SK-N-SH (cell line): ENCODE results near the gene FUNDC2. TPM values are rescaled to one million over a fixed set of nuclear protein-coding genes. Genes with fewer than 3 reads are reported as not detected.

Experiments used
- CTCF ChIA-PET: fragments of 300-600, 350-600 bp; formaldehyde crosslinking; extraction: SDS; loops from one replicate; lab custom pipeline; 2021; lab: Yijun Ruan, JAX
- POLR2A ChIA-PET: fragments of 350-600 bp; sonication (Branson Sonifier 250); formaldehyde crosslinking; extraction: SDS; loops from one replicate; lab custom pipeline; 2020; ENCODE audit warnings: antibody characterized with exemption, inconsistent platforms; lab: Yijun Ruan, JAX
- DNase-seq: peaks from one replicate; pipeline ENCODE4 v3.0.0; 2012
- H2AFZ ChIP-seq: fragments of 200-600 bp; sonication (generic); 2 replicates; pipeline ENCODE4 v1.8.1; 2016; ENCODE audit warnings: antibody characterized with exemption, mild to moderate bottlenecking, low read depth
- H3F3A ChIP-seq: fragments of 200-600 bp; sonication (generic); replicated peaks from 2 replicates; pipeline ENCODE3; 2016; ENCODE audit warnings: antibody characterized with exemption, mild to moderate bottlenecking; ENCODE audit not compliant: insufficient read depth
- H3K27ac ChIP-seq, 2 experiments: fragments of 200-500 bp in 1 of 2; fragments of 200-600 bp in 1 of 2; sonication (Bioruptor generic) in 1 of 2; sonication (generic), shearing (Covaris generic) in 1 of 2; 2 replicates each; pipeline versions ENCODE4 v1.5.1 to v1.6.1; 2014 to 2016; ENCODE audit warnings: low read depth in 2 of 2, inconsistent platforms in 1 of 2, low read length in 1 of 2, mild to moderate bottlenecking in 1 of 2, mixed read lengths in 1 of 2
- H3K27me3 ChIP-seq: fragments of 200-600 bp; sonication (generic), shearing (Covaris generic); 2 replicates; pipeline ENCODE4 v1.6.1; 2016; ENCODE audit warnings: mixed run types; ENCODE audit not compliant: insufficient read depth
- H3K36me3 ChIP-seq, 2 experiments: fragments of 200-500 bp in 1 of 2; fragments of 200-600 bp in 1 of 2; sonication (Bioruptor generic) in 1 of 2; sonication (generic) in 1 of 2; replicated peaks in 1 of 2; 2 replicates each; pipeline versions ENCODE3 to v1.5.1; 2014 to 2016; ENCODE audit warnings: low read length in 1 of 2, mild to moderate bottlenecking in 1 of 2; ENCODE audit not compliant: insufficient read depth in 2 of 2, control insufficient read depth in 1 of 2
- H3K4me1 ChIP-seq, 2 experiments: fragments of 200-500 bp in 1 of 2; fragments of 200-600 bp in 1 of 2; sonication (Bioruptor generic) in 1 of 2; sonication (generic), shearing (Covaris generic) in 1 of 2; 2 replicates each; pipeline versions ENCODE4 v1.5.1 to v1.6.1; 2014 to 2016; ENCODE audit warnings: low read depth in 1 of 2, low read length in 1 of 2, mixed run types in 1 of 2; ENCODE audit not compliant: insufficient read depth in 2 of 2, control insufficient read depth in 1 of 2
- H3K4me2 ChIP-seq: fragments of 200-600 bp; sonication (generic), shearing (Covaris generic); 2 replicates; pipeline ENCODE4 v1.6.1; 2017; ENCODE audit warnings: mixed run types
- H3K4me3 ChIP-seq, 2 experiments: fragments of 200-500 bp in 1 of 2; fragments of 200-600 bp in 1 of 2; sonication (Bioruptor generic) in 1 of 2; sonication (generic), shearing (Covaris generic) in 1 of 2; 2 replicates each; pipeline versions ENCODE4 v1.5.1 to v1.8.1; 2014 to 2016; ENCODE audit warnings: low read depth in 2 of 2, inconsistent platforms in 1 of 2, low read length in 1 of 2, mild to moderate bottlenecking in 1 of 2, mixed read lengths in 1 of 2, moderate library complexity in 1 of 2
- H3K79me2 ChIP-seq: fragments of 200-600 bp; sonication (generic); 2 replicates; pipeline ENCODE4 v1.8.1; 2017; ENCODE audit warnings: mild to moderate bottlenecking; ENCODE audit not compliant: insufficient read depth
- H3K9ac ChIP-seq: fragments of 200-600 bp; sonication (generic); 2 replicates; pipeline ENCODE4 v1.6.1; 2017; ENCODE audit warnings: mixed run types
- H3K9me2 ChIP-seq: fragments of 200-600 bp; sonication (generic); 2 replicates; pipeline ENCODE4 v1.6.1; 2017; ENCODE audit warnings: mixed run types
- H3K9me3 ChIP-seq: fragments of 200-600 bp; sonication (generic); 2 replicates; pipeline ENCODE4 v1.6.1; 2017; ENCODE audit warnings: mixed run types, mild to moderate bottlenecking, moderate library complexity
- H4K20me1 ChIP-seq: fragments of 200-600 bp; sonication (generic); 2 replicates; pipeline ENCODE4 v1.6.1; 2017; ENCODE audit warnings: mild to moderate bottlenecking, mixed run types; ENCODE audit not compliant: insufficient read depth
- CHD2 ChIP-seq: fragments of 150-350 bp; IDR thresholded peaks from 2 replicates; pipeline ENCODE4 v1.6.1; 2018; ENCODE audit warnings: low read length; ENCODE audit not compliant: partially characterized antibody
- ELF1 ChIP-seq: IDR thresholded peaks from 2 replicates; pipeline ENCODE4 v1.4.0; 2012
- EZH2phosphoT487 ChIP-seq: fragments of 200-600 bp; sonication (generic); IDR thresholded peaks from 2 replicates; pipeline ENCODE4 v1.6.1; 2017; ENCODE audit warnings: low read depth, mixed run types, mild to moderate bottlenecking, antibody characterized with exemption, moderate library complexity, borderline replicate concordance
- FOSL2 ChIP-seq: IDR thresholded peaks from 2 replicates; pipeline ENCODE4 v1.4.0; 2012; ENCODE audit warnings: low read depth, mild to moderate bottlenecking, moderate library complexity, borderline replicate concordance
- FOXJ3 ChIP-seq: sonication (generic); formaldehyde crosslinking; IDR thresholded peaks from 2 replicates; pipeline ENCODE4 v1.5.1; 2020; ENCODE audit warnings: mild to moderate bottlenecking, missing genetic modification reagents
- FOXM1 ChIP-seq: IDR thresholded peaks from 2 replicates; pipeline ENCODE4 v1.4.0; 2012; ENCODE audit warnings: low read depth, mild to moderate bottlenecking
- GABPA ChIP-seq: IDR thresholded peaks from 2 replicates; pipeline ENCODE4 v1.4.0; 2012; ENCODE audit warnings: low read depth, mild to moderate bottlenecking
- GATA2 ChIP-seq: sonication (generic); formaldehyde crosslinking; IDR thresholded peaks from 2 replicates; pipeline ENCODE4 v1.5.0; 2020; ENCODE audit warnings: mild to moderate bottlenecking, missing genetic modification reagents
- MEF2A ChIP-seq: IDR thresholded peaks from 2 replicates; pipeline ENCODE4 v1.4.0; 2012; ENCODE audit warnings: low read depth, borderline replicate concordance
- NFIC ChIP-seq: IDR thresholded peaks from 2 replicates; pipeline ENCODE4 v1.4.0; 2012; ENCODE audit warnings: borderline replicate concordance
- POLR2AphosphoS5 ChIP-seq: IDR thresholded peaks from 2 replicates; pipeline ENCODE4 v1.6.1; 2012; ENCODE audit warnings: low read depth, low read length
- REST ChIP-seq: IDR thresholded peaks from 2 replicates; pipeline ENCODE4 v1.6.1; 2012; ENCODE audit warnings: mild to moderate bottlenecking, low read depth, low read length, moderate library complexity
- RXRA ChIP-seq: IDR thresholded peaks from 2 replicates; pipeline ENCODE4 v1.4.0; 2012; ENCODE audit warnings: low read depth, mild to moderate bottlenecking, borderline replicate concordance
- SIN3A ChIP-seq: IDR thresholded peaks from 2 replicates; pipeline ENCODE4 v1.6.1; 2012; ENCODE audit warnings: low read depth, mild to moderate bottlenecking, low read length, moderate library complexity, borderline replicate concordance
- SMC3 ChIP-seq: IDR thresholded peaks from 2 replicates; pipeline ENCODE4 v1.6.1; 2012; ENCODE audit warnings: low read depth, low read length, improper control_type of control experiment
- TCF12 ChIP-seq: IDR thresholded peaks from 2 replicates; pipeline ENCODE4 v1.4.0; 2012
- TEAD4 ChIP-seq: IDR thresholded peaks from 2 replicates; pipeline ENCODE4 v1.4.0; 2012; ENCODE audit warnings: mild to moderate bottlenecking, borderline replicate concordance; ENCODE audit not compliant: insufficient read depth
- USF2 ChIP-seq: fragments of 150-350 bp; IDR thresholded peaks from 2 replicates; pipeline ENCODE4 v1.6.1; 2017; ENCODE audit warnings: antibody characterized with exemption, low read length, low read depth, borderline replicate concordance
- WGBS: methylation state at CpG from one replicate; pipeline ENCODE4 v1.1.6; 2017; ENCODE audit warnings: low lambda C conversion rate; 5-methylcytosine and 5-hydroxymethylcytosine counted together
- polyA plus RNA-seq, 3 experiments: library from polyadenylated mRNA; depleted of rRNA; stranded (reverse); fragments of >200 nt; gene quantifications; 2 replicates each; pipeline ENCODE4 v1.2.3, GENCODE V29; 2012
- TF ChIP-seq, protein P1 (sequence below): fragments of 150-350 bp; IDR thresholded peaks from 2 replicates; pipeline ENCODE4 v1.6.1; 2016; ENCODE audit warnings: mild to moderate bottlenecking, low read depth, low read length
- TF ChIP-seq, protein P2 (sequence below): fragments of 200-600 bp; sonication (generic); IDR thresholded peaks from 2 replicates; pipeline ENCODE4 v1.6.1; 2017; ENCODE audit warnings: antibody characterized with exemption, mild to moderate bottlenecking, moderate library complexity

Gene FUNDC2
- polyA plus RNA-seq, 1 of the 3 experiments (the other 2 are of a cell fraction), result 55.9 TPM

DNA sequence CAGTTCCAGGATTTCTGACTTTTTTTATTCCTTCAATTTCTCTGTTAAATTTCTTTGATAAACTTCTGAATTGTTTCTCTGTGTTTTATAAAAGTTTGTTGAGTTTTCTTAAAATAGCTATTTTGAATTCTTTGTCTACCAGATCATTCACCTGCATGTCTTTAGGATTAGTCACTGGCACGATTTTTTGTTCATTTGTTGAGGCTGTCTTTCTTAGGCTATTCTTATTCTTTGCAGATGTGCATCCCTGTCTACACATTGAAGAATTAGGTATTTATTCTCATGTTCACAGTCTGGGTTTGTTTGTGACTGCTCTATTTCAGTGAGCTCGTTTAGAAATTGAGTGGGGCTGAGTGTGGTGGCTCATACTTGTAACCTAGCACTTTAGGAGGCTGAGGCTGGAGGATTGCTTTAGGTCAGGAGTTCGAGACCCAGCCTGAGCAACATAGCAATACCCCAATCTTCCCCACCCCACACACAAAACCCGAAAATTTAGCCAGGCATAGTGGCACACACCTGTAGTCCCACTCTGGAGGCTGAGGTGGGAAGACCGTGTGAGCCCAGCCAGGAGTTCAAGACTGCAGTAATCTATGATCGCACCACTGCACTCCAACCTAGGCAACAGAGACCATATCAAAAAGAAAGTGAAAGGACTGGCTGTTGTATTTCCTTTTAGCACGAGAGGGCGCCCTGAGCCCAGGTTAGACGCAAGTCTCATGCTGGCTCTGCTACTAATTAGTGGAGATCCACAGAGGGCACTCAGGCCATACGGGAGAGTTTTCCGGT is 46.1 kb upstream of the FUNDC2 start (continued):
- TF ChIP-seq, protein P1, sequence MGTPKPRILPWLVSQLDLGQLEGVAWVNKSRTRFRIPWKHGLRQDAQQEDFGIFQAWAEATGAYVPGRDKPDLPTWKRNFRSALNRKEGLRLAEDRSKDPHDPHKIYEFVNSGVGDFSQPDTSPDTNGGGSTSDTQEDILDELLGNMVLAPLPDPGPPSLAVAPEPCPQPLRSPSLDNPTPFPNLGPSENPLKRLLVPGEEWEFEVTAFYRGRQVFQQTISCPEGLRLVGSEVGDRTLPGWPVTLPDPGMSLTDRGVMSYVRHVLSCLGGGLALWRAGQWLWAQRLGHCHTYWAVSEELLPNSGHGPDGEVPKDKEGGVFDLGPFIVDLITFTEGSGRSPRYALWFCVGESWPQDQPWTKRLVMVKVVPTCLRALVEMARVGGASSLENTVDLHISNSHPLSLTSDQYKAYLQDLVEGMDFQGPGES, result no peak
- TF ChIP-seq GATA2 (CRISPR knock-in tag), result no peak
- no peak for TF ChIP-seq FOXM1
- TF ChIP-seq MEF2A, result no peak
- no peak for TF ChIP-seq REST
- no peak for TF ChIP-seq ELF1
- TF ChIP-seq GABPA, result no peak
- TF ChIP-seq EZH2phosphoT487, result no peak
- TF ChIP-seq, all 33 proteins: peak for 5

GRCh38 chrX:154981116-154981411 is 45.6 kb upstream of the FUNDC2 start:
- Histone ChIP-seq H3K27ac (no peak overlapping the region), H3K36me3 (no peaks in the 10 kb centered on the region), H3K27me3 (no peaks in the 10 kb centered on the region), H3F3A (no peaks in the 10 kb centered on the region), H4K20me1 (no peaks in the 10 kb centered on the region), H3K4me2 (peak overlapping the region; percentile 52), H3K79me2 (no peaks in the 10 kb centered on the region), H3K4me1 (no peaks in the 10 kb centered on the region), H3K9me3 (peaks cover 8% of the 10 kb centered on the region; the same call in 1 of the 2 replicates), H3K9ac (no peak overlapping the region), H3K4me3 (peak overlapping the region in 1 of 2 experiments; percentile 57; a peak in 2 of 4 replicates), H3K9me2 (no peaks in the 10 kb centered on the region)
- CTCF ChIA-PET, result interaction anchor here (0.9 to 3.9 kb wide), 6 partner anchors 14 to 168 kb away, joined by 3 to 12 read pairs (median 6); partner anchors contain the start of gene FUNDC2
- 44% methylated on average over 3 of the region's 6 CpGs for WGBS
- TF ChIP-seq USF2 (no peak), TEAD4 (no peak), RXRA (no peak), CHD2 (no peak), TCF12 (no peak), ELF1 (no peak), FOSL2 (no peak), SIN3A (no peak), FOXJ3 (CRISPR knock-in tag) (no peak), NFIC (no peak), FOXM1 (no peak), EZH2phosphoT487 (no peak), POLR2AphosphoS5 (no peak), SMC3 (no peak)
- TF ChIP-seq, protein P2, sequence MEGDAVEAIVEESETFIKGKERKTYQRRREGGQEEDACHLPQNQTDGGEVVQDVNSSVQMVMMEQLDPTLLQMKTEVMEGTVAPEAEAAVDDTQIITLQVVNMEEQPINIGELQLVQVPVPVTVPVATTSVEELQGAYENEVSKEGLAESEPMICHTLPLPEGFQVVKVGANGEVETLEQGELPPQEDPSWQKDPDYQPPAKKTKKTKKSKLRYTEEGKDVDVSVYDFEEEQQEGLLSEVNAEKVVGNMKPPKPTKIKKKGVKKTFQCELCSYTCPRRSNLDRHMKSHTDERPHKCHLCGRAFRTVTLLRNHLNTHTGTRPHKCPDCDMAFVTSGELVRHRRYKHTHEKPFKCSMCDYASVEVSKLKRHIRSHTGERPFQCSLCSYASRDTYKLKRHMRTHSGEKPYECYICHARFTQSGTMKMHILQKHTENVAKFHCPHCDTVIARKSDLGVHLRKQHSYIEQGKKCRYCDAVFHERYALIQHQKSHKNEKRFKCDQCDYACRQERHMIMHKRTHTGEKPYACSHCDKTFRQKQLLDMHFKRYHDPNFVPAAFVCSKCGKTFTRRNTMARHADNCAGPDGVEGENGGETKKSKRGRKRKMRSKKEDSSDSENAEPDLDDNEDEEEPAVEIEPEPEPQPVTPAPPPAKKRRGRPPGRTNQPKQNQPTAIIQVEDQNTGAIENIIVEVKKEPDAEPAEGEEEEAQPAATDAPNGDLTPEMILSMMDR, result no peak
- TF ChIP-seq, all 33 proteins: peak for 0
- H2AFZ ChIP-seq, result peak overlapping the region; percentile 44; the same call in 1 of the 2 replicates
- no peak for DNase-seq
- POLR2A ChIA-PET, result no interaction called here
